K562 (cell line): ENCODE measurements around the gene ARFGEF2. TPM values are rescaled to one million over a fixed set of nuclear protein-coding genes. Genes with fewer than 3 reads are reported as not detected.

Source experiments
- ARNT ChIP-seq, 2 experiments: fragments of 450-650 bp; IDR thresholded peaks; 2 replicates each; pipeline ENCODE4 v1.6.1; 2016; ENCODE audit warnings: mild to moderate bottlenecking in 1 of 2
- CEBPB ChIP-seq: fragments of 450-650 bp; IDR thresholded peaks from 2 replicates; pipeline ENCODE4 v1.6.1; 2016; ENCODE audit warnings: missing genetic modification characterization, missing compliant biosample characterization
- CREB1 ChIP-seq, 2 experiments: sonication (generic) in 1 of 2; formaldehyde crosslinking in 1 of 2; IDR thresholded peaks; 2 replicates each; pipeline versions ENCODE4 v1.6.1 to v1.8.0; 2012 to 2022; ENCODE audit warnings: inconsistent platforms in 1 of 2, mild to moderate bottlenecking in 1 of 2, missing genetic modification reagents in 1 of 2, moderate library complexity in 1 of 2
- CREB5 ChIP-seq: fragments of 250-450 bp; sonication (Bioruptor Pico); IDR thresholded peaks from 2 replicates; pipeline ENCODE4 v1.5.0; 2020; ENCODE audit warnings: mild to moderate bottlenecking
- ELF1 ChIP-seq: fragments of 200-800 bp; sonication (Bioruptor generic); IDR thresholded peaks from 2 replicates; pipeline ENCODE4 v1.6.1; 2016; ENCODE audit warnings: missing genetic modification characterization, missing compliant biosample characterization
- MAZ ChIP-seq, 2 experiments: fragments of 450-650 bp in 1 of 2; sonication (generic) in 1 of 2; formaldehyde crosslinking; IDR thresholded peaks in 1 of 2; conservative IDR thresholded peaks in 1 of 2; 2 replicates each; pipeline versions ENCODE4 v1.4.0 to v1.5.0; 2020; ENCODE audit warnings: mild to moderate bottlenecking in 1 of 2, missing genetic modification reagents in 1 of 2
- MCM7 ChIP-seq, 2 experiments: fragments of 450-650 bp; IDR thresholded peaks; 2 replicates each; pipeline ENCODE4 v1.6.1; 2016 to 2018
- MIER1 ChIP-seq: fragments of 450-650 bp; IDR thresholded peaks from 2 replicates; pipeline ENCODE4 v1.6.1; 2016; ENCODE audit warnings: antibody characterized with exemption, mild to moderate bottlenecking, low read depth
- MTA2 ChIP-seq: fragments of 450-650 bp; IDR thresholded peaks from 2 replicates; pipeline ENCODE4 v1.6.1; 2016; ENCODE audit warnings: low read depth
- MTF1 ChIP-seq: fragments of 250-450 bp; sonication (Bioruptor Pico); IDR thresholded peaks from 2 replicates; pipeline ENCODE4 v1.9.0; 2021; ENCODE audit warnings: moderate library complexity, mild to moderate bottlenecking, inconsistent platforms, borderline replicate concordance
- NFE2 ChIP-seq: IDR thresholded peaks from 2 replicates; pipeline ENCODE4 v1.6.1; 2014; ENCODE audit warnings: antibody characterized with exemption, low read depth
- NFRKB ChIP-seq: fragments of 450-650 bp; IDR thresholded peaks from 2 replicates; pipeline ENCODE4 v1.6.1; 2016; ENCODE audit warnings: low read depth
- PCBP2 ChIP-seq: fragments of 200-400 bp; formaldehyde crosslinking; IDR thresholded peaks from 2 replicates; pipeline ENCODE4 v1.6.1; 2018; ENCODE audit warnings: low read length, low read depth, mild to moderate bottlenecking, moderate library complexity; ENCODE audit not compliant: poor library complexity, severe bottlenecking
- POLR2B ChIP-seq: fragments of 450-650 bp; IDR thresholded peaks from 2 replicates; pipeline ENCODE4 v1.6.1; 2018; ENCODE audit warnings: low read depth; ENCODE audit not compliant: partially characterized antibody
- RHOXF2B ChIP-seq: fragments of 250-450 bp; sonication (Bioruptor Pico); conservative IDR thresholded peaks from 2 replicates; pipeline ENCODE4 v1.5.1; 2021
- SRSF9 ChIP-seq: fragments of 200-400 bp; formaldehyde crosslinking; IDR thresholded peaks from 2 replicates; pipeline ENCODE4 v1.6.1; 2017; ENCODE audit warnings: low read depth, low read length, borderline replicate concordance
- TAF9B ChIP-seq: fragments of 450-650 bp; IDR thresholded peaks from 2 replicates; pipeline ENCODE4 v1.6.1; 2018; ENCODE audit warnings: mild to moderate bottlenecking; ENCODE audit not compliant: partially characterized antibody
- TBP ChIP-seq: optimal IDR thresholded peaks from 2 replicates; pipeline ENCODE3; 2011; ENCODE audit warnings: low read depth, low read length, improper control_type of control experiment
- ZNF133 ChIP-seq: fragments of 250-450 bp; sonication (Bioruptor Pico); IDR thresholded peaks from 2 replicates; pipeline ENCODE4 v1.4.0; 2020; ENCODE audit warnings: mild to moderate bottlenecking
- ZNF282 ChIP-seq: sonication (generic); formaldehyde crosslinking; IDR thresholded peaks from 2 replicates; pipeline ENCODE4 v1.8.1; 2023; ENCODE audit warnings: missing genetic modification reagents
- polyA plus RNA-seq, 8 experiments: library from polyadenylated mRNA; depleted of rRNA in 4 of 8; stranded (reverse) in 5 of 8; unstranded in 3 of 8; fragments of >200 nt; fragmentation: Nextera tagmentation in 2 of 8; fragmentation: Illumina TruSeq in 1 of 8; extraction: Ambion mirVana in 2 of 8; extraction: Trizol in 1 of 8; gene quantifications; 2 replicates each; pipeline versions ENCODE4 v1.2.1 to v1.2.3, GENCODE V29; 2011 to 2014; ENCODE audit warnings: inconsistent platforms in 1 of 8, missing spikeins in 1 of 8
- total RNA-seq, 7 experiments: library from RNA; depleted of rRNA in 6 of 7; stranded (reverse); fragments of >200 nt in 6 of 7; fragmentation: Illumina TruSeq in 2 of 7; extraction: Trizol in 2 of 7; gene quantifications; 2 replicates each; pipeline versions ENCODE4 v1.2.1 to v1.2.3, GENCODE V29; 2011 to 2021; ENCODE audit warnings: low replicate concordance in 1 of 7
- TF ChIP-seq, protein P1 (sequence below): fragments of 450-650 bp; IDR thresholded peaks from 2 replicates; pipeline ENCODE4 v1.6.1; 2018; ENCODE audit warnings: mild to moderate bottlenecking, low read depth; ENCODE audit not compliant: partially characterized antibody
- TF ChIP-seq, protein P2 (sequence below): fragments of 450-650 bp; formaldehyde crosslinking; IDR thresholded peaks from 2 replicates; pipeline ENCODE4 v1.4.0; 2020; ENCODE audit warnings: mild to moderate bottlenecking
- TF ChIP-seq, protein P3 (sequence below), 3 experiments: fragments of 200-800 bp in 1 of 3; sonication (Bioruptor generic) in 1 of 3; sonication (generic) in 1 of 3; formaldehyde crosslinking in 1 of 3; IDR thresholded peaks; 2 replicates each; pipeline versions ENCODE4 v1.6.1 to v1.8.0; 2016 to 2022; ENCODE audit warnings: mild to moderate bottlenecking in 2 of 3, missing compliant biosample characterization in 2 of 3, missing genetic modification characterization in 2 of 3, missing genetic modification reagents in 1 of 3

Gene ARFGEF2
- total and polyA plus RNA-seq, 9 of the 15 experiments (the other 6 are each of a cell fraction or from before 2014, with no cell fraction given), result 4.2 to 18.8 (median 13.7) TPM

DNA sequence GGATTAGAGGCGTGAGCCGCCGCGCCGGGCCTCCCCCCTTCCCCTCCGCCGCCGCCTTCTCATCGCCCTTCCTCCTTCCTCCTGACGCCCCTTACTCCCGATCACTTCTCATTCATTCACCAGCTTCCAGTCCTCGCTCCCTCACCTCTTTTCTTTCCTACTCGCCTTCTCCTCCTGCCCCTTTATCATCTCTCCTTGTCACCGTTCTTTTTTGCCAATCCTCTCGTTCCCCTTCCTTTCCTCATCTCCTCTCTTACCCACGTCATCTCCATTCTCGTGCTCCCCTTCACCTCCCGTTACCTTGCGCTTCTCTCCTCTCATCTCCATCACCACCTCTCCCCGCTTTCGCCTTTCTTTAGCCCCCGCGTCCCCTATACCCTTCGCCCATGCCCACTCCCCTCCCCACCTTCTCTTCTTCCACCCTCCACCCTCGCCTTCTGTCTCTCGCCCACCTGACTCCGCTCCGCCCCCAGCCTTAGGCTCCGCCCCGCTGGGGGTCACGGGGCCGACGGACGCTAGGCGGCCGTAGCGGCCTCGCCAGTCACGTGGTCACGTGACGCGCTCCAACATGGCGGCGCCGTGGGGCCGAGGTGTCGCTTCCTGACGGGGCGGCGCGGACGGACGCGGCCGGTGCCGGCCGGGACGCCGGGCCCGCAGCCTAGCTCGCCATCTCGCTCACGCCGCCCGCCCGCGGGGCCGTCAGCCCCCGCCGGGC is at the start of gene ARFGEF2 (continued):
- TF ChIP-seq CREB5 (CRISPR knock-in tag), result no peak
- TF ChIP-seq ZNF133 (CRISPR knock-in tag), result no peak
- no peak for TF ChIP-seq ZNF282 (CRISPR knock-in tag)
- peak; percentile 84 for TF ChIP-seq TAF9B
- TF ChIP-seq MTF1 (CRISPR knock-in tag), result no peak
- TF ChIP-seq, protein P1, sequence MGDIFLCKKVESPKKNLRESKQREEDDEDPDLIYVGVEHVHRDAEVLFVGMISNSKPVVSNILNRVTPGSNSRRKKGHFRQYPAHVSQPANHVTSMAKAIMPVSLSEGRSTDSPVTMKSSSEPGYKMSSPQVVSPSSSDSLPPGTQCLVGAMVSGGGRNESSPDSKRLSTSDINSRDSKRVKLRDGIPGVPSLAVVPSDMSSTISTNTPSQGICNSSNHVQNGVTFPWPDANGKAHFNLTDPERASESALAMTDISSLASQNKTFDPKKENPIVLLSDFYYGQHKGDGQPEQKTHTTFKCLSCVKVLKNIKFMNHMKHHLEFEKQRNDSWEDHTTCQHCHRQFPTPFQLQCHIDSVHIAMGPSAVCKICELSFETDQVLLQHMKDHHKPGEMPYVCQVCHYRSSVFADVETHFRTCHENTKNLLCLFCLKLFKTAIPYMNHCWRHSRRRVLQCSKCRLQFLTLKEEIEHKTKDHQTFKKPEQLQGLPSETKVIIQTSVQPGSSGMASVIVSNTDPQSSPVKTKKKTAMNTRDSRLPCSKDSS, result no peak
- peak; percentile 97 for TF ChIP-seq POLR2B
- no peak for TF ChIP-seq PCBP2
- TF ChIP-seq CEBPB (tag), result no peak
- TF ChIP-seq MIER1, result peak; percentile 72; the same call in 1 of the 2 replicates
- TF ChIP-seq, protein P2, sequence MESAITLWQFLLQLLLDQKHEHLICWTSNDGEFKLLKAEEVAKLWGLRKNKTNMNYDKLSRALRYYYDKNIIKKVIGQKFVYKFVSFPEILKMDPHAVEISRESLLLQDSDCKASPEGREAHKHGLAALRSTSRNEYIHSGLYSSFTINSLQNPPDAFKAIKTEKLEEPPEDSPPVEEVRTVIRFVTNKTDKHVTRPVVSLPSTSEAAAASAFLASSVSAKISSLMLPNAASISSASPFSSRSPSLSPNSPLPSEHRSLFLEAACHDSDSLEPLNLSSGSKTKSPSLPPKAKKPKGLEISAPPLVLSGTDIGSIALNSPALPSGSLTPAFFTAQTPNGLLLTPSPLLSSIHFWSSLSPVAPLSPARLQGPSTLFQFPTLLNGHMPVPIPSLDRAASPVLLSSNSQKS (CRISPR knock-in tag), result no peak
- TF ChIP-seq TBP, result peak; percentile 86
- TF ChIP-seq NFE2, result no peak
- TF ChIP-seq ARNT (IDR thresholded peaks at IDR 0.05), result peak; percentile 85 to 90
- TF ChIP-seq, protein P3, sequence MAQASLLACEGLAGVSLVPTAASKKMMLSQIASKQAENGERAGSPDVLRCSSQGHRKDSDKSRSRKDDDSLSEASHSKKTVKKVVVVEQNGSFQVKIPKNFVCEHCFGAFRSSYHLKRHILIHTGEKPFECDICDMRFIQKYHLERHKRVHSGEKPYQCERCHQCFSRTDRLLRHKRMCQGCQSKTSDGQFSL (CRISPR knock-in tag; IDR thresholded peaks at IDR 0.05), result no peak
- TF ChIP-seq, protein P3 (tag; IDR thresholded peaks at IDR 0.05), result no peak
- TF ChIP-seq NFRKB, result peak; percentile 90
- TF ChIP-seq MAZ (CRISPR knock-in tag; conservative IDR thresholded peaks at IDR 0.05 in 1 of 2, IDR thresholded peaks at IDR 0.05 in 1 of 2), result peak in 1 of 2 experiments; percentile 40; a peak in 2 of 4 replicates
- TF ChIP-seq MCM7 (IDR thresholded peaks at IDR 0.05), result peak in 1 of 2 experiments; percentile 92; a peak in 1 of 4 replicates
- peak; percentile 81 for TF ChIP-seq CREB1 (IDR thresholded peaks at IDR 0.05)
- peak; percentile 83 for TF ChIP-seq CREB1 (CRISPR knock-in tag; IDR thresholded peaks at IDR 0.05)
- 0 out of 2 replicates have a peak, but pooled peaks have one; percentile 77 for TF ChIP-seq RHOXF2B (CRISPR knock-in tag)
- TF ChIP-seq SRSF9, result no peak
- peak; percentile 58 for TF ChIP-seq MTA2
- no peak for TF ChIP-seq ELF1 (tag)
